Measurements from ENCODE around the gene PLET1.

GRCh38 chr11:112247201-112247600, 13.5 kb downstream of the PLET1 start:
- no peak for TF ChIP-seq EZH2phosphoT487 (IDR thresholded peaks at IDR 0.05; ENCODE audit: borderline replicate concordance)
- TF ChIP-seq TCF7L2 (IDR thresholded peaks at IDR 0.05; ENCODE audit: borderline replicate concordance, extremely low read depth, insufficient read depth, insufficient read length) = no peak
- TF ChIP-seq POLR2A (IDR thresholded peaks at IDR 0.05; ENCODE audit: borderline replicate concordance, extremely low read depth, insufficient read depth, insufficient read length) = no peak
- TF ChIP-seq ZBTB33 (IDR thresholded peaks at IDR 0.05; ENCODE audit: extremely low read depth, insufficient replicate concordance, low read length) = no peak
- no peak for TF ChIP-seq CTCF (IDR thresholded peaks at IDR 0.05 in 2 of 3, conservative IDR thresholded peaks at IDR 0.05 in 1 of 3; ENCODE audit: borderline replicate concordance in 1 of 3, insufficient read depth in 1 of 3, low read depth in 2 of 3, low read length in 2 of 3)
- TF ChIP-seq RAD21 (IDR thresholded peaks at IDR 0.05; ENCODE audit: low read depth) = no peak
- no peak for TF ChIP-seq ZFX (IDR thresholded peaks at IDR 0.05)
- TF ChIP-seq CEBPB (IDR thresholded peaks at IDR 0.05; ENCODE audit: low read depth) = no peak
- TF ChIP-seq SIN3A (IDR thresholded peaks at IDR 0.05; ENCODE audit: low read depth) = no peak
- TF ChIP-seq YY1 (IDR thresholded peaks at IDR 0.05; ENCODE audit: extremely low read depth, insufficient replicate concordance, low read depth, low read length) = no peak
- no peak for TF ChIP-seq MAX (IDR thresholded peaks at IDR 0.05)
- no peak for TF ChIP-seq ZNF274 (IDR thresholded peaks at IDR 0.05; ENCODE audit: low read depth, low read length)
- no peak for TF ChIP-seq JUND (IDR thresholded peaks at IDR 0.05)
- no peak for TF ChIP-seq CBX3 (IDR thresholded peaks at IDR 0.05; ENCODE audit: low read depth)

All from HCT116 (cell line).